ENCODE data around the gene ZDHHC11B.
"Not testable (repeated sequence)": the region's sequence is repeated elsewhere in the genome, so short reads cannot be mapped to it uniquely, and the experiment has no call there.

Gene ZDHHC11B

DNA sequence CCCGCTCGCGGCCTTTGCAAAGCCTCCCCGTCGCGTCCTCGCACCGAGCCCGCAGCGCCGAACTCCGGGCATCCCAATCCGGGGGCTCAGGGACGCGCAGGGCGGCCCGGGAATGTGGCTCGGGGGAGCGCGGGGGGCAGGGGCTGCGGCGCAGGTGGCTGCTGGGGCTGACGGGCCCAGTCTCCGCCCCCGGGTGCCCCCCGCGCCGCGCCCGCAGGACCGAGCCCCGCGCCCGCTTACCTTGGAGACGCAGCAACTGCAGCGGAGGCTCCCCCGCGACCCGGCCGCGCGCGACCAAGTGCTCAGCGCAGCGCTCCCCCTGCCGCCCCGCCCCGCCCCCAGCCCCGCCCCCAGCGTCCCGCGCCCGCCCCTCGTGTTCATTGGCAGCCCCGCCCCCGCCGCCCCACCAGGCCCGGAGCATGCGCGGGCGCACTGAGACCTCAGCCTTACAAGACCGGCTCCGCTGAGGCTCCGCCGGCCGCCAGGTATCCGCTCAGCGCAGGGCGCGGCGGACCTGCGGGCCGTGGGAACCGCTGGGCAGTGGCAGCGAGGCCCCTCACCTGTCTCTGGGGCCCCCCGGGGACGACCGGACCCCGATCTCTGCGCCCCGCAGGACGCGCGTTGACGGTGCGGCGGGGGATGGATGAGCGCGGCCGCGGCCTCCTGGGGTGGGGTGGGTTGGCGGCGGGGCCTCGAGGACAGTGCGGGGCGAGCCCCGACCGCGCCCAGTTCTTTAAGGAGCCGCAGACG lies at the start of gene ZDHHC11B:
Gene ZDHHC11B (minus strand): TSS at position 302 of the 750 bp plus-strand sequence. CDS start 17,810 bp downstream, outside the sequence.
- DNase-seq (ENCODE audit: low read depth in 2 of 2): peak; percentile 80 to 86

GRCh38 chr5:834013-834412 lies 49.5 kb upstream of the ZDHHC11B start:
- DNase-seq (ENCODE audit: low read depth in 2 of 2): not testable (repeated sequence)

DNA sequence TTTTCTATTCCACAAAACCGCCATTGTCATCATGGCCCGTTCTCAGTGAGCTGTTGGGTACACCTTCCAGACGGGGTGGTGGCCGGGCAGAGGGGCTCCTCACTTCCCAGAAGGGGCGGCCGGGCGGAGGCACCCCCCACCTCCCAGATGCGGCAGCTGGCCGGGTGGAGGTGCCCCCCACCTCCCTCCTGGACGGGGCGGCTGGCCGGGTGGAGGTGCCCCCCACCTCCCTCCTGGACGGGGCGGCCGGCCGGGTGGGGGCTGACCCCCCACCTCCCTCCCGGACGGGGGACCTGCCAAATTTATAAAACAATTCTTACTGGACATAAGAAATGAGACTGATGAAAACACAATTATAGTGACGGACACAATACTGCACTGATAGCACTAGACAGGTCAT lies 43.7 kb upstream of the ZDHHC11B start:
- DNase-seq (ENCODE audit: low read depth in 2 of 2): not testable (repeated sequence)

DNA sequence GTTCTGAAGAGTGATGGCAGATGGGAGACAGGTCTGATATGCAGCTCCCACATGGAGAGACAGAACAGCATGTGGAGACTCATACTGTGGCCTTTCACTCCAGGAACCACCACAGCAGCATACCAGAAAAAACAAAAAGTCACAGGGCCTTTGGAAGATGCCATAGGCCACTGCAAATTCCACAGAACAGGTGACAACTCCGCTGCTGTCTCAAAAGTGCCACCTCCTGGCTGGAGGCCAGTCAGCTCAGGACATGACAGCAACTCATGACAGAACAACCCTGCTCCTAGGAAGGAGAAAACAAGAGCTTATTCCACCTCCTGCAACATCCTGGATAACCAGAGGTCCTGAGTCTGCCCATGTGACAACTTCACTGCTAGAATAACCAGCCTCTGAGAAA lies 41.0 kb upstream of the ZDHHC11B start:
- not testable (repeated sequence) for DNase-seq (ENCODE audit: low read depth in 2 of 2)

GRCh38 chr5:821504-821903 lies 37.0 kb upstream of the ZDHHC11B start:
- no peak for DNase-seq (ENCODE audit: low read depth in 2 of 2)

DNA sequence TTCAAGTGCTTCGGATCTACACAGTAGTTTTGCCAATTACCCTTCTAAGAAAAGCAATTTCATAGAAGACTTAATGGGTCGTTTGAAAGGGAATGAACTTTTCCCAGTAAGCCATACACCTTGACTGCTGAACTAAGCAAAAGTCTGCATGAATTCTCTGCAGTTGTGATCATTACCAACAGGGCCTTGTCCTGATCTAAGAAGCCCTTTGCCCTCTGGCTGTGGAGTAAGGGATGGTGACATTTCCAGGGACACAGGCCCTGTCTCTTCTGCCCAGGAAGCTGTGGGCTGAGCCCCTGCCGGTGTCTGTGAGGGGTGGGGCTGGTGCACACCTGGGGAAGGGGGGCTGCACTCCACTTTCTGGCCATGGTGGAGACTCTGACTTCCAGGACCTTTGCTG lies 35.7 kb upstream of the ZDHHC11B start:
- DNase-seq (ENCODE audit: low read depth in 2 of 2): no peak

- no peak for DNase-seq (ENCODE audit: low read depth in 2 of 2)
Measured at GRCh38 chr5:819078-819477, 34.5 kb upstream of the ZDHHC11B start.

- no peak for DNase-seq (ENCODE audit: low read depth in 2 of 2)
Measured at GRCh38 chr5:816176-816575, 31.6 kb upstream of the ZDHHC11B start.

GRCh38 chr5:815449-815848 lies 30.9 kb upstream of the ZDHHC11B start:
- no peak for DNase-seq (ENCODE audit: low read depth in 2 of 2)

DNA sequence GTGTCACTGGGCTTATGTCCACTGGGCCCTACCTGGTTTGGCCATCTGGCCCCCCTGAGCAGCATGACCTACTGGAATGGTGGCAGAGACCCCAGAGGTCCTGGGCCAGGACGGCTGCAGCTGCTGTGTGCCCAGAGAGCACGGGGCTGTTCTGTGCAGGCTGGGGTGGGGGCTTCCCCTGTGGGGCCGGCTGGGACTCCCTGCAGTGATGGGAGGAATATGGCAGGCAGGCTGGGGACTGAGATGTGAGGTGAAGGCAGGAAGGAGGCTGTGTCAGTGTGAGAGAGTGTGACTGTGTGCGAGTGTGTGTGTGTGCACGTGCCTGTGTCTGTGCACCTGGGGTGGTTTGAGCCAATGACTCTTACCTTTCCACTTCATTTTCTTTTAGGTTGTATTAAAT lies 29.0 kb upstream of the ZDHHC11B start:
- DNase-seq (ENCODE audit: low read depth in 2 of 2): not testable (repeated sequence)

DNA sequence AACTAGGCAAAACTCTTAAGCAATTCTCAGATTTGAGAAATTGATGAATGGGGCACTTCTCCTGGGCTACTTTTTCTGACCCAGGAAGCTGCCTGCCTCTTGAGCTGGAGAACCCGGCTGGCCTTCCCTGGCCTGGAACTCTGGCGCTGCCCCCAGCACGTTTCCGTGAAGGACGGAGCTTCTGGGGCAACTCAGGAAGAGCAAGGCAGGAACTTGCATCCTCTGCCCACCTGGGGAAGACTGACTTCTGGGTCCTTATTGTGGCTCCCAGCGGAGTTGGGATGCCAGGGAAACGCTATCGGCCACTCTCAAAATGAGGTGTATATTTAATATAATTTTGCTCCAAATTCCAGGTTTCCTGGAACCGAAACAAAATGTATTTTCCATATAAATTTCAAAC lies 26.9 kb upstream of the ZDHHC11B start:
- DNase-seq (ENCODE audit: low read depth in 2 of 2): not testable (repeated sequence)

DNA sequence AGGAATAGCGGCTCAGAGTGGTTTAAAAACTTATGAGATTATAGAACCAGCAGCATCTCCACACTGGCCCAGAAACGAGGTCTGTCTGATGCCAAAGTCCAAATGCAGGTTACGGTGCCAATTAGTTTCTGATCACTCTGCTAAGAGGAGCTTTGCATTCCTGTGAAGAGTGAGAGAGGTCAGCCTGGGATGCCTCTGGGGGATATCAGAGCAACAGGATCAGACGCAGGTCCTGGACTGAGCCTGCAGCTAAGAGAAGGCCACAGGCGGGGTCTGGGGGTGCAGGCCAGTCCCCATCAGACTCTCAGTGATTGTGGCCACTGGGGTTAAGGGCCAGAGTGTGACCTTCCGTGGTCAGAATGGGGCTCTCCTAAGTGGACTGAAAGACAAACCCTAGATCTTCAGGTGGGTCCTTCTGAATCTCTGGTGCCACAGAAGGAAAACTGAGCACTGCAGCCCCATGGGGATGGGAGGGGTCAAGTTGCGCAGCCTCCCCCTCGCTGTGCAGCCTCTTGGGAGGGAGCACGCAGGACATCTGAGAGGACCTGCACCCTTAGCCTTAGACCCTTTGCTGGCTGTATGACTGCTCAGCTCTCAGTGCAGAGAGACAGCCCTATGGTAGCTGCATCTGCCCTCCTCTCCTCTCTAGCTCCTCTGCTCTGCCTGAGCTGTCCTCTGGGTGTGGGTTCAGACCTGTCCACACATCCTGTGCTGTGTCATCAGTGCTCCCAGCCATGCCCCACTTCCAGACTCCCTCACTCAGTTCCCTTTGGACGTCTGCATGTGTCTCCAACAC lies 23.4 kb upstream of the ZDHHC11B start:
- DNase-seq (ENCODE audit: low read depth in 2 of 2): not testable (repeated sequence)

- DNase-seq (ENCODE audit: low read depth in 2 of 2): no peak
Measured at GRCh38 chr5:801472-801871, 16.9 kb upstream of the ZDHHC11B start.

DNA sequence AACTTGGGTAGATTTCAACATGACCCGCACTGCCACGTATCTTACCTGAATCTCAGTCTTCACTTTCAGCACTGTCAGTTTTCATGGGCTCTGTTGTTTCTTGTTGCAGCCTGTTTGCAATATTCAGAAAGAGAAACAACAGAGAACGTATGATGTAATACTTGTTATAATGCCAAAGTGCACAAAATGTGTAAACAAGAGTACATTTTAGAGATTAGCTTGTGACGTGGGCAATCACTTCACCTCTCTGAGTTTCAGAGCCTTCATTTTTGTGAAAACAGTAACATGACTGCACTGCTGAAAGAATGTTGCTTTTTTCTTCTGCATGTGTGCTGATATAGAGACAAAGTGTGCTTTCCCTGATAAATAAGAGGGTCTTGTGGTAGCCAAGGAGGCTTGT lies 16.5 kb upstream of the ZDHHC11B start:
- DNase-seq (ENCODE audit: low read depth in 2 of 2): not testable (repeated sequence)

DNA sequence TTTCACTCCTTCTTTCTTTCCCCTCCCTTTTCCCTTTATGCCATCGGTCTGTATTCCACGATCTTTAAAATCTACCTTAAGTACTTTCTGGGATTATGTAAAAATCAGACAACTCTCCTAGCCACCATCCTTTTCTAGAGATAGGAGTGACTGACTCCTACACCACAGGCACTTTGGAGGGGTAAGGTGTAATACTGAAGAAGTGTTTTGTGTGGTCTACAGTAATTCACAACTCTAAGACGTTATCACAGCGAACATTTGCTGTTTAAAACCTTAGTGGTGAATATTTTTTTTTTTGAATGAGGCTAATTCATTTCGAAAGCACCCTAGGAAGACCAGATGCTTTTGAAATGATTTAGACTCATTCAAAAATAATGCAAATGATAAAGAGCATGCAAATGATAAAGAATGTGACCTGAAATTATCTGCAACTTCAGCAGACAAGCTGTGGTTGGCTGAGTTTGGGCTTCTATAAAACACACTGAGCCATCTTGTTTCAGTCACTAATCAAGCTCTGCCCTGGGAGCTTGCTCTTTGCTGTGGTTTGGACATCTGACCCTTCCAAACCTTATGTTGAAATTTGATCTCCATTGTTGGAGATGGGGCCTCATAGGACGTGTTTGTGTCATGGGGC lies 14.1 kb upstream of the ZDHHC11B start:
- not testable (repeated sequence) for DNase-seq (ENCODE audit: low read depth in 2 of 2)

DNA sequence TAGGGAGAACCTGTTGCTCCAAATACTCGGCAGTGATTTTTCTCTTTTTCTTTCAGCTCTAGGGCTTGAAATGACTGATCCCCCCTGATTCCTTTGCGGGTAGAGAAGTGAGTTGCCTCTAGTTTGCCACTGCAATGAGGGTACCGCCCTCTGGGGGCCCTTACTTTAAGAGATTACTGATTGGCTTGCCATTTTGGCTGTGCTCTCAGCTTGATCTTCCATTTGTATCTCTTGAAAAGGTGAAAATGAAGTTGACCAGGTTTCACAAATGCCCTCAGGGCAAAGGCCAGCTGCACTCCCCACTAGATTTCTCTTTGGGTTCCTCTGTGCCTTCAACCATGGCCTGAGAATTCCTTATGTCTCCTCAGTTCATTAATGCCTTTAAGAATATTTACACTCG lies 13.5 kb upstream of the ZDHHC11B start:
- not testable (repeated sequence) for DNase-seq (ENCODE audit: low read depth in 2 of 2)

DNA sequence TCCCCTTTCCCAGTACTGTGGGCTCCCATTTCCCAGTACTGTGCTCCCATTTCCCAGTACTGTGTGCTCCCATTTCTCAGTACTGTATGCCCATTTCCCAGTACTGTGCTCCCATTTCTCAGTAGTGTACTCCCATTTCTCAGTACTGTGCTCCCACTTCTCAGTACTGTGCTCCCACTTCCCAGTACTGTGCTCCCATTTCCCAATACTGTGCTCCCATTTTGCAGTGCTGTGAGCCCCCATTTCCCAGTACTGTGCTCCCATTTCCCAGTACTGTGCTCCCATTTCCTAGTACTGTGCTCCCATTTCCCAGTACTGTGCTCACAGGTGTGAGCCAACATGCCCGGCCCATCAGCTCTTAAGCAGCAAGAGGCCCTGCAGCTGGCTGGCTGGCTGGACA lies 11.3 kb upstream of the ZDHHC11B start:
- not testable (repeated sequence) for DNase-seq (ENCODE audit: low read depth in 2 of 2)

DNA sequence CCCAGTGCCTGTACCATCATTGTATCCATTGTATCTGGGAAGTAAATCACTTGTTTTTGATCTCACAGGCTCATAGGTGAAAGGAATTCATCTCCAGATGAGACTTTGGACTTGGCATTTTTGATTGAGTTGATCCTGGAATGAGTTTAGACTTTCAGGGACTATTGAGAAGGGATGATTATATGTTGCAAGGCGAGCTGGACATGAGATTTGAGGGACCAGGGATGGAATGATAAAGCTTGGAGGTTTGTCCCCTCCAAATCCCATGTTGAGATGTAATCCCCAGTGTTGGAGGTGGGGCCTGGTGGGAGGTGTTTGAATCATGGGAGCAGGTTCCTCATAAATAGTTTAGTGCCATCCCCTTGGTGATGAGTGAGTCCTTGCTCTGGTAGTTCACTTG lies 10.4 kb upstream of the ZDHHC11B start:
- not testable (repeated sequence) for DNase-seq (ENCODE audit: low read depth in 2 of 2)

DNA sequence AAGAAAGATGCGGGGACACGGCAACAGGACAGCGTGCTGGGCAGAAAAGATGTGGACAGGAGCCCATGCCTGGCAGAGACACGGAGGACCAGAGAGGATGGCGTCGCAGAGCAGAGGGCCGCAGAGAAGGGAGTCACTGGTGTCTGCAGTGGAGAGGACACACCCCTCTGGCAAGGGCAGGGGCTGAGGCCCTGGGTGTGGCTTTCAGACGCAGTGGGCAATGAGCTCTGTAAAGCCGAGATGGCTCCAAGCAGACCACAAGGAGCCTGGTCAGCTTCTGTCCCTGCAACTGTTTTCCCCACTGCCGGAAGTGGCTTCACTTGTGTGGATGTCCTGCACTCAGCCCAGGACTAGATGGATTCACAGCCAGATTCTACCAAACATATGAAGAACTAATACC lies 4.2 kb upstream of the ZDHHC11B start:
- not testable (repeated sequence) for DNase-seq (ENCODE audit: low read depth in 2 of 2)

DNA sequence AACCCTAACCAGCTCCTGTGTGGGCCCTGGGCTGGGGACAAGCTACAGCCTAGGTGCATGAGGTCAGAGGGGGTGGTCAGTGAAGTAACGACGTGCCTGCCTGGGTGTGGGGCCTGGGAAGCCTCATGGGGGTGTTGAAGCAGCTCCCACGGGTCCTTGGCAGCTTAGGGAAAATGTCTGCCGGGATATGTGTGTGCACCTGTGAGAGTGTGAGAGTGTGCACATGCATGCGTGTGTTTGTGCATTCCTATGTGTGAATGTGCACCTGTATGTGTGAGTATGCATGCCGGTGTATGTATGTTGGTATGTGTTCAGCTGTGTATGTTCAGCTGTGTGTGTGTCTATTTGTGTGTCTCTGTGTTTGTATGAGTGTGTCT lies 3.3 kb upstream of the ZDHHC11B start:
- DNase-seq (ENCODE audit: low read depth in 2 of 2): not testable (repeated sequence)

DNA sequence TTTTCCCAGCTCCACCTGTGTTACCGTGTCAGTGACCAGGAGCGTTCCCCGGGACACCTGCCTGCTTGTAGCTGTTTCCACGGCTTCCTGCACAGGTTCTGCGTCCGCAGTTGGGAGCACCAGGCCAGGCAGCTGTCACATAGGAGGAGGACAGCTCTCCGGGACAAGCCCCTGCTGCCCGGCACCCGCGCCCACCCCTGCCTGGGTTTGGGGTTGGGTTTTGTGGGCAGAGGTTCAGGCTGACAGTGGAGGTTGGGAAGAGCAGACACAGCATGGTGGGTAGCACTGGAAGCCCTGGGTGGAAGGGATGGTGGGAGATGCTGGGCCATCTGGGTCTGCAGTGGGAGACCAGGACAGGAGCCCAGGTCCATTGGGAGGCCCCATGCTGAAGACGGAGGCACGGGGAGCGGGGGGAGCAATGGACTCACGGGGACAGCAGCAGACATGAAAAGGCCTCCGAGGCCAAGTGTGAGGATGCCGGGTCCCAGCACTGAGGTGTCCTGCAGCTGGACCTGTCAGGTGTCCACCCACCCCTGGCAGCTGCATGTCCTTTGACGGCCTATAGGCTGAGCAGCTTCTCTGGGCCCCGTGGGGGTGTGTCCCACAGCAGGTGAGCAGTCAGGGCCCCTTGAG lies 2.8 kb upstream of the ZDHHC11B start:
- not testable (repeated sequence) for DNase-seq (ENCODE audit: low read depth in 2 of 2)

- not testable (repeated sequence) for DNase-seq (ENCODE audit: low read depth in 2 of 2)
Measured at GRCh38 chr5:785181-785705, 714 bp upstream of the ZDHHC11B start.
